Endothelial cell of umbilical vein (primary cell): ENCODE data around the gene SUCLG2. TPM values are rescaled to one million over a fixed set of nuclear protein-coding genes. Genes with fewer than 3 reads are reported as not detected.

ENCODE experiments used
- BruUV-seq: library from RNA; stranded (reverse); fragments of 400-500 nt; replicated peaks from 2 replicates; lab custom pipeline; 2021; lab: Mats Ljungman, UMichigan
- CTCF ChIA-PET: fragments of 300-600, 350-600 bp; sonication (Branson Sonifier 250); formaldehyde crosslinking; loops from one replicate; lab custom pipeline; 2021; ENCODE audit warnings: antibody characterized with exemption, inconsistent platforms; lab: Charles Lee
- POLR2A ChIA-PET: fragments of 300-600, 350-600 bp; sonication (Branson Sonifier 250); formaldehyde crosslinking; loops from one replicate; lab custom pipeline; 2021; ENCODE audit warnings: antibody characterized with exemption, inconsistent platforms; lab: Charles Lee
- DNase-seq: peaks from one replicate; pipeline ENCODE4 v3.0.0-alpha.2; 2011; ENCODE audit warnings: low read depth, low spot score
- FAIRE-seq: peaks from 2 replicates; lab custom pipeline; 2011; peaks lifted over from hg19 to GRCh38; lab: Jason Lieb, UNC
- H2AFZ ChIP-seq: 2 replicates; pipeline ENCODE4 v1.6.0; 2012; ENCODE audit warnings: low read depth, low read length, control low read depth, inconsistent platforms
- H3K27ac ChIP-seq: 2 replicates; pipeline ENCODE4 v1.5.1; 2011; ENCODE audit warnings: low read depth, mild to moderate bottlenecking, control low read depth, low read length, moderate library complexity; ENCODE audit not compliant: insufficient read depth
- H3K27me3 ChIP-seq, 2 experiments: 2 replicates each; pipeline versions ENCODE4 v1.6.0 to v1.6.1; 2011; ENCODE audit warnings: low read length in 2 of 2, mixed read lengths in 1 of 2; ENCODE audit not compliant: control insufficient read depth in 2 of 2, insufficient read depth in 2 of 2
- H3K36me3 ChIP-seq, 2 experiments: 2 replicates in 1 of 2; 3 replicates in 1 of 2; pipeline ENCODE4 v1.5.1; 2011; ENCODE audit warnings: low read length in 2 of 2, mild to moderate bottlenecking in 1 of 2, moderate library complexity in 1 of 2; ENCODE audit not compliant: control insufficient read depth in 2 of 2, insufficient read depth in 2 of 2; ENCODE audit errors: extremely low read depth in 1 of 2
- H3K4me1 ChIP-seq: 3 replicates; pipeline ENCODE4 v1.5.1; 2011; ENCODE audit warnings: mild to moderate bottlenecking, low read length; ENCODE audit not compliant: control insufficient read depth, insufficient read depth; ENCODE audit errors: extremely low read depth
- H3K4me2 ChIP-seq: 2 replicates; pipeline ENCODE4 v1.6.1; 2011; ENCODE audit warnings: low read length, control low read depth, mixed read lengths; ENCODE audit not compliant: insufficient read depth
- H3K4me3 ChIP-seq, 3 experiments: fragments of 200-600 bp in 1 of 3; sonication (generic), shearing (Covaris generic) in 1 of 3; replicated peaks in 1 of 3; 2 replicates each; pipeline ENCODE4 v1.5.1; 2011 to 2016; ENCODE audit warnings: control low read depth in 3 of 3, low read length in 3 of 3, mild to moderate bottlenecking in 2 of 3, inconsistent platforms in 1 of 3, low read depth in 1 of 3, moderate library complexity in 1 of 3; ENCODE audit not compliant: insufficient read depth in 1 of 3
- H3K79me2 ChIP-seq: 2 replicates; pipeline ENCODE4 v1.6.0; 2012; ENCODE audit warnings: low read length, inconsistent platforms; ENCODE audit not compliant: control insufficient read depth, insufficient read depth
- H3K9ac ChIP-seq: replicated peaks from 2 replicates; pipeline ENCODE3; 2011; ENCODE audit warnings: low read length, control low read depth; ENCODE audit not compliant: insufficient read depth; ENCODE audit errors: extremely low read depth
- H3K9me1 ChIP-seq: replicated peaks from 3 replicates; pipeline ENCODE4 v1.6.0; 2011; ENCODE audit warnings: mild to moderate bottlenecking, low read length; ENCODE audit not compliant: control insufficient read depth, insufficient read depth; ENCODE audit errors: extremely low read depth
- H3K9me3 ChIP-seq: replicated peaks from 2 replicates; pipeline ENCODE4 v1.5.1; 2012; ENCODE audit warnings: low read length, inconsistent platforms; ENCODE audit not compliant: control insufficient read depth, insufficient read depth
- H4K20me1 ChIP-seq: replicated peaks from 2 replicates; pipeline ENCODE3; 2011; ENCODE audit warnings: mild to moderate bottlenecking, low read length; ENCODE audit not compliant: control insufficient read depth, insufficient read depth; ENCODE audit errors: extremely low read depth
- EZH2 ChIP-seq: IDR thresholded peaks from 2 replicates; pipeline ENCODE4 v1.6.1; 2012; ENCODE audit warnings: borderline replicate concordance, low read depth, mild to moderate bottlenecking, moderate library complexity, low read length, inconsistent platforms; ENCODE audit not compliant: severe bottlenecking
- FOS ChIP-seq: IDR thresholded peaks from 2 replicates; pipeline ENCODE4 v1.6.1; 2011; ENCODE audit warnings: mild to moderate bottlenecking, low read length, moderate library complexity, borderline replicate concordance; ENCODE audit not compliant: insufficient read depth
- GATA2 ChIP-seq: IDR thresholded peaks from 2 replicates; pipeline ENCODE4 v1.7.0; 2011; ENCODE audit warnings: low read depth, mild to moderate bottlenecking, moderate library complexity, mixed read lengths, low read length; ENCODE audit not compliant: insufficient read length, insufficient read depth
- JUN ChIP-seq: IDR thresholded peaks from 2 replicates; pipeline ENCODE4 v1.6.1; 2011; ENCODE audit warnings: borderline replicate concordance, low read depth; ENCODE audit not compliant: insufficient read length, insufficient read depth
- MYC ChIP-seq: IDR thresholded peaks from one replicate; pipeline ENCODE4 v1.6.1; 2011; ENCODE audit warnings: mild to moderate bottlenecking, low read depth, low read length
- POLR2A ChIP-seq: IDR thresholded peaks from 2 replicates; pipeline ENCODE4 v1.6.1; 2012; ENCODE audit warnings: low read depth, mild to moderate bottlenecking, control low read depth, low read length
- POLR2AphosphoS5 ChIP-seq: IDR thresholded peaks from 2 replicates; pipeline ENCODE4 v1.6.1; 2012; ENCODE audit warnings: low read depth, mild to moderate bottlenecking, control low read depth, low read length, moderate library complexity; ENCODE audit not compliant: insufficient read depth
- dilution Hi-C: fragments of 300-500 bp; cut with MboI; formaldehyde crosslinking; loops from one replicate; pipeline ENCODE4 v1.15.0; 2019; ENCODE audit warnings: low sequenced_read_pairs; ENCODE audit not compliant: extremely low pct_ligation_motif_present
- intact Hi-C: fragments of 100-400 bp; cut with micrococcal nuclease; formaldehyde crosslinking; loops from one replicate; pipeline ENCODE4 v1.10.0; 2022
- polyA plus RNA-seq, 4 experiments: library from polyadenylated mRNA; depleted of rRNA in 3 of 4; stranded (reverse) in 3 of 4; unstranded in 1 of 4; fragments of >200 nt; gene quantifications; 2 replicates each; pipeline versions ENCODE4 v1.2.1 to v1.2.3, GENCODE V29; 2011 to 2012; ENCODE audit warnings: missing spikeins in 1 of 4
- total RNA-seq: library from RNA; stranded (reverse); gene quantifications from 2 replicates; pipeline ENCODE4 v1.2.3, GENCODE V29; 2021
- TF ChIP-seq, protein P1 (sequence below), 2 donors: IDR thresholded peaks; 1 replicate in 1 of 2; 2 replicates in 1 of 2; pipeline ENCODE4 v1.5.1; 2011; ENCODE audit warnings: low read length in 2 of 2, mild to moderate bottlenecking in 2 of 2, moderate library complexity in 2 of 2, control low read depth in 1 of 2, inconsistent platforms in 1 of 2, low read depth in 1 of 2; ENCODE audit not compliant: insufficient read depth in 1 of 2; ENCODE audit errors: extremely low read depth in 1 of 2
- TF ChIP-seq, protein P2 (sequence below): IDR thresholded peaks from 2 replicates; pipeline ENCODE4 v1.6.1; 2011; ENCODE audit not compliant: insufficient read depth, insufficient read length

SUCLG2 gene
- total and polyA plus RNA-seq, 2 donors (not counting 3 experiments of a cell fraction or from before 2014, with no cell fraction given), result 8.1 to 38.3 TPM

DNA sequence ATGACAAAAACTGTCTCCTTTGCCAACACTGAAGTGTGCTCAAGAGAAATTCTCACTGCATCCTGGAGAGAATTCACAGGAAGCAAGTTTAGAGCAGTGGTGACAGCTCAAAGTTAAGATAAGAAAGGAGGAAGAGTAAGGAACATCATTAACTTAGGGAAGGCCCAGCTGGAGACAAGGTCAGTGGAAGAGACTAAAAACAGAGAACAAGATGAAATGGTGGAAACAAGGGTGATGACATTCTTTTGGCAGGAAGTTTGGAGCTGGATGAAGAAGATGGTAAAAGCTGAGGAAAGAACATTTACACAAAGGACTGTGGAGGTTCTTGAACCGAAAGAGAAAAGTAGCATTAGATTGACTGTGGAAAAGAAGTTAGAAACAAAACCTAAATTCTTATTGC lies 6.7 kb upstream of the SUCLG2 start:
- Histone ChIP-seq H3K36me3 (no peaks in the 10 kb centered on the region), H3K9me3 (no peaks in the 10 kb centered on the region), H3K79me2 (no peaks in the 10 kb centered on the region), H2AFZ (no peak overlapping the region), H3K4me1 (no peaks in the 10 kb centered on the region), H3K4me3 (no peak overlapping the region), H3K4me2 (no peak overlapping the region), H4K20me1 (no peaks in the 10 kb centered on the region), H3K27me3 (no peaks in the 10 kb centered on the region), H3K9me1 (no peaks in the 10 kb centered on the region), H3K27ac (no peak overlapping the region), H3K9ac (no peak overlapping the region)
- ChIA-PET CTCF (interaction anchor here (0.7 kb wide), 1 partner anchor 11 kb away, joined by 3 read pairs; no protein-coding TSS in a partner anchor), POLR2A (no interaction called here)
- intact Hi-C loops, result no loop called here
- dilution Hi-C loops, result no loop called here
- BruUV-seq, result no TSS peak
- FAIRE-seq (no peak), DNase-seq (no peak)
- TF ChIP-seq JUN (no peak), POLR2AphosphoS5 (no peak), FOS (no peak), GATA2 (no peak), MYC (no peak), POLR2A (no peak), EZH2 (no peak)
- TF ChIP-seq, protein P1, sequence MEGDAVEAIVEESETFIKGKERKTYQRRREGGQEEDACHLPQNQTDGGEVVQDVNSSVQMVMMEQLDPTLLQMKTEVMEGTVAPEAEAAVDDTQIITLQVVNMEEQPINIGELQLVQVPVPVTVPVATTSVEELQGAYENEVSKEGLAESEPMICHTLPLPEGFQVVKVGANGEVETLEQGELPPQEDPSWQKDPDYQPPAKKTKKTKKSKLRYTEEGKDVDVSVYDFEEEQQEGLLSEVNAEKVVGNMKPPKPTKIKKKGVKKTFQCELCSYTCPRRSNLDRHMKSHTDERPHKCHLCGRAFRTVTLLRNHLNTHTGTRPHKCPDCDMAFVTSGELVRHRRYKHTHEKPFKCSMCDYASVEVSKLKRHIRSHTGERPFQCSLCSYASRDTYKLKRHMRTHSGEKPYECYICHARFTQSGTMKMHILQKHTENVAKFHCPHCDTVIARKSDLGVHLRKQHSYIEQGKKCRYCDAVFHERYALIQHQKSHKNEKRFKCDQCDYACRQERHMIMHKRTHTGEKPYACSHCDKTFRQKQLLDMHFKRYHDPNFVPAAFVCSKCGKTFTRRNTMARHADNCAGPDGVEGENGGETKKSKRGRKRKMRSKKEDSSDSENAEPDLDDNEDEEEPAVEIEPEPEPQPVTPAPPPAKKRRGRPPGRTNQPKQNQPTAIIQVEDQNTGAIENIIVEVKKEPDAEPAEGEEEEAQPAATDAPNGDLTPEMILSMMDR (IDR thresholded peaks at IDR 0.05; ENCODE audit: extremely low read depth in 1 of 2, insufficient read depth in 1 of 2, low read depth in 1 of 2, low read length in 2 of 2), result no peak
- TF ChIP-seq, protein P2, sequence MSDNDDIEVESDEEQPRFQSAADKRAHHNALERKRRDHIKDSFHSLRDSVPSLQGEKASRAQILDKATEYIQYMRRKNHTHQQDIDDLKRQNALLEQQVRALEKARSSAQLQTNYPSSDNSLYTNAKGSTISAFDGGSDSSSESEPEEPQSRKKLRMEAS, result no peak
